Measurements from ENCODE around the gene LIMCH1.
"Not testable (repeated sequence)": the region's sequence is repeated elsewhere in the genome, so short reads cannot be mapped to it uniquely, and the experiment has no call there.

LIMCH1 gene

GRCh38 chr4:41639291-41639690, 101.3 kb downstream of the LIMCH1 start:
- no peak for FAIRE-seq
- DNase-seq (ENCODE audit: insufficient read length, low spot score): no peak

- FAIRE-seq (no peak), DNase-seq (ENCODE audit: insufficient read length, low spot score) (no peak)
Measured at GRCh38 chr4:41640906-41641305, 102.9 kb downstream of the LIMCH1 start.

DNA sequence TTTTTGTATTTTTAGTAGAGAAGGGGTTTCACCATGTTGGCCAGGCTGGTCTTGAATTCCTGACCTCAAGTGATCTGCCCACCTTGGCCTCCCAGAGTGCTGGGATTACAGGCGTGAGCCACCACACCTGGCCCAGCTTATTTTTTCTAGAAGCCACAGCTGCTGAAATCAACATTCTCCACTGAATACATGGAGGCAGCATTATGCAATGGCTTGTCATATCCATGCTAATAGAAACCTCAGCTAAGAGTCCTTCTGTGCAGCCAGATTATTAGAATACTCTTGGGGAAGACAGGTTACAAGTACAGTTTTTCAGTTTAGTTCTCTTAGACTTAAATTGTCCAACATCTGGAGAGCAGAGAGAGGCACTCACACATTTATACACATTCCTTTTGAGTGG, 104.8 kb downstream of the LIMCH1 start:
- not testable (repeated sequence) for DNase-seq (ENCODE audit: insufficient read length, low spot score); FAIRE-seq

DNA sequence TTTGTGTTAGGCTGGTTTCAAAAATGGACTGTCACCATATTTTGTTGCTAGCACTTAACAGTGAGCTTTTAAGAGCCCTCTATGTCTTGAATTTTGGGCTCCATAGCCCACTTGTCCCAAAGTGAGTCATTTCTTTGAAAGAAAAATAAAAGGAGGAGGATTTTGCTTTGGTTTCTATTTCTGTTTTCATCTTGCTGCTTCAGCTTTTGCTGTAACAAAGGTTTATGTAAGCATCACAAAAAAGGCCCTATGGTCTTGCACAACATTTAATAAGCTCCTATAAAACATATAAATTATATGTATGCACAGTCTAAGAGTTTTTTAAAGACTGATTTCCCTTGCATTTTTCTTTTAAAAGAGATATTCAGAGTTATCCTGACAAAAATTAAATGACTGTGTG, 105.4 kb downstream of the LIMCH1 start:
- DNase-seq (ENCODE audit: insufficient read length, low spot score): no peak
- FAIRE-seq: no peak

DNA sequence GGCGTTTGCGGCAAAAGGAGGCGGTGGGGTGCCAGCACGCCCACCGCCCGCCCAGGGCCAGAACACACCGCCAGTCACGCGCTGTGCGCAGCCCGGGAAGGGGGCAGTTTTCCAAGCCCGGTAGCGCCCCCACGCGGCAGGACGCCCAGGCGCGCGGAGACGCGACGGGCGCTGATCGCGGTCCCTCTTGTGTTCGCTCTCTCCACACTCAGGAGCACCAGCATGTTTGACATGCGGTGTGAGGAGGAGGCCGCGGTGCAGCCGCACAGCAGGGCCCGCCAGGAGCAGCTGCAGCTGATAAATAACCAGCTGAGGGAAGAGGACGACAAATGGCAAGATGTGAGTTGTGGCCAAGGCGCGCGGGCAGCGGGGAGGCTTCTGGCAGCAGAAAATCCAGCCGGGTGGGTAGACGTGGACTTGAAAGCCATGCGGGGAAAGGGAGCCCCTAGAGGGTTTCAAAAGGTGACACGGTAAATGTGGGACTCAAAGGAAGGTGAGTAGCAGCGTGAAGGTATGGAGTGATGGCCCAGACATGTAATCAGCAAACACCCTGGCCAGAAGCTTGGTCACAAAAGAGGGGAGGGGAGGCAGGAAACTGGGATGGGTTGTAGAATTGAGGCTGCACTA, 106.4 kb downstream of the LIMCH1 start:
- no peak for FAIRE-seq
- no peak for DNase-seq (ENCODE audit: insufficient read length, low spot score)

DNA sequence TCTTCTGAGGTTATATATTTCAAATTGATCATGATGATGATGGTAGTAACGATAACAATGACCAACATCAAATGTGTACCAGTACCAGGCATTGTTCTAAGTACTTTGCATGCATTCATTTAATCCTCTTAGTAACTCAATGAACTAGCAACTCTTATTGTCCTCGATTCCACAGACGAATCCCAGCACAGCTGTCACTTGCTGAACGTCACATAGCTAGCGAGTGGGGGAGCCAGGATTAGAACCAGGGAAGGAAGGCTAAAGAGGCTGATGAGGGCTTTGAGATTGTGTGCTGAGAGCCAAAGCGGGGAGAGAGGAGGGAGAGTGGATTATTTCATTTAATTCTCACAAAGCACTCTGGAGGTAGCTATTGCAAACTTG, 106.9 kb downstream of the LIMCH1 start:
- FAIRE-seq (peak; percentile 16), DNase-seq (ENCODE audit: insufficient read length, low spot score) (no peak)

DNA sequence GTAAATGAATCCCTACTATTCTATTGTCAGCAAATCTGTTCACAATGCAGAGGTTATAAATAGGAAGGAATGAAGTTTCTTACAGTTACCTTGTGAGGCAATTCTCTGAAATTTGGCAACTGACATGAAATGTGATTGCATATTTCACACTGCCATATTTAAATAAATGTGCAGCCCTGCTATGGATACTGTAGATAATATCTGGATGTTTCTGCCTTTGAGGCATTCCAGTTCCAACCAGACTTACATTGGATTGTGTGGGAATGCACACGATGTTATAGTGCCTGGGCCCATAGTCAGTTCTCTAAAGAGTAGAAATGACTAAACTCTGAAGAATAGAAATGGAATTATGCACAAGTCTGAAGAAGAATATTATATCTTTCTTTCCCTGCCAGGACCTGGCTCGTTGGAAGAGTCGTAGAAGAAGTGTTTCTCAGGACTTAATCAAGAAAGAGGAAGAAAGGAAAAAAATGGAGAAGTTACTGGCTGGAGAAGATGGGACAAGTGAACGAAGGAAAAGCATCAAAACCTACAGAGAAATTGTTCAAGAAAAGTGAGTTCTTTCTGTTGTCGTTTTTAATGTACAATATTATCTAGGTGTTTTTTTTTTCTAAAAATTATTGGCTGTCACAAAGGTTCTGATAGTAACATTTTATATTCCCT, 107.9 kb downstream of the LIMCH1 start:
- DNase-seq (ENCODE audit: insufficient read length, low spot score) (no peak), FAIRE-seq (no peak)

DNA sequence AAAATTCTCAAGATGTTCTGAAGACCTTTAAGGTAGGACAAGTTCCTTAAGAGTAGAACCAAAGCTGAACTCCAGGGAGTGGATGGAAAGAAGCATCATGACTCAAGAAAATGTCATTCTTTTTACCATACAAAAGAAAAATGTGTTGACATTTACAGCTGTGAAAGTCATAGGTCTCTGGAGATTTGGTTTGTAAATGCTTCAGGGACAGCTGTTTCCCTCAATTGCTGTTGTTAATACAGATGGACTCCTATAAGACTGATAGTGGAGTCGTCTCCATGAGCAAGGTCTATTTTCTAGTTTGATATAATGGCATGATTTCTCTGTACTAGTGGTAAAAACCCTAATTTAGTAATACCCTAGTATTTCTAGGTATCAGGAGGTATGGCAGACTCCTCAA, 108.9 kb downstream of the LIMCH1 start:
- no peak for DNase-seq (ENCODE audit: insufficient read length, low spot score)
- no peak for FAIRE-seq

- no peak for FAIRE-seq
- DNase-seq (ENCODE audit: insufficient read length, low spot score): no peak
Measured at GRCh38 chr4:41647383-41647782, 109.4 kb downstream of the LIMCH1 start.

DNA sequence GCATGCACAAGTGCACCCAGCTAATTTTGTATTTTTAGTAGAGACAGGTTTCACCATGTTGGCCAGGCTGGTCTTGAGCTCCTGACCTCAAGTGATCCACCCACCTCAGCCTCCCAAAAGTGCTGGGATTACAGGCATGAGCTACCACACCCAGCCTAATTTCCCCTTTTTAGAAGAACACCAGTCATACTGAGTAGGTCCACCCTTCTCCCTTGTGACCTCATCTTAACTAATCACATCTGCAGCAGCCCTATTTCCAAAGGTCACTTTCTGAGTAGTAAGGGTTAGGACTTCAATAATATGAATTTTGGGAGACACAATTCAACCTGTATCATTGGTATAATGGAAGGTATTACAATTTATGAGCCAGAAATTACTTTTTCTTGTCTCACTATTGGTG, 113.2 kb downstream of the LIMCH1 start:
- not testable (repeated sequence) for DNase-seq (ENCODE audit: insufficient read length, low spot score); FAIRE-seq

- DNase-seq (ENCODE audit: insufficient read length, low spot score) (no peak), FAIRE-seq (no peak)
Measured at GRCh38 chr4:41652971-41653370, 115.0 kb downstream of the LIMCH1 start.

GRCh38 chr4:41653523-41653922, 115.6 kb downstream of the LIMCH1 start:
- no peak for DNase-seq (ENCODE audit: insufficient read length, low spot score)
- FAIRE-seq: no peak

GRCh38 chr4:41655177-41655576, 117.2 kb downstream of the LIMCH1 start:
- DNase-seq (ENCODE audit: insufficient read length, low spot score): peak; percentile 53
- no peak for FAIRE-seq

DNA sequence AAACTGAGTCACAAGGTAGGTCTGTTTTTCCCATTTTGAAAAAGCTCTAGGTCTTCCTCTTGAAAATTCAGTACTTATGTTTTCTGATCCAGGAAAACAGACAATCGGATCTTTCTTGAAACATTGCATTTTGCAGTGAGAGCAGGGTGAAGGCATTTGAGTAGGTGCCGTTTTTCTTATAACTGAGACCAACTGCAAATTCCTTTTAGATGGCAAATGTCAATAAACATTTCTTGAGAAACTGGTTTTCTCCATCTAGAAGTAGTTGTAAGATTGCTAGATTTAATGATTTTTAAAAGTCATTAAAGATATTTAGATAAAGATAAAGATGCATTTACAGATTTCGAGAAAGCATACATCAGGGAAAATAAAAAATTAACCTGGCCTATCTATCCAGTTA, 118.1 kb downstream of the LIMCH1 start:
- FAIRE-seq (no peak), DNase-seq (ENCODE audit: insufficient read length, low spot score) (no peak)

- FAIRE-seq (peak; percentile 59), DNase-seq (ENCODE audit: insufficient read length, low spot score) (no peak)
Measured at GRCh38 chr4:41656572-41657520, 118.9 kb downstream of the LIMCH1 start.

GRCh38 chr4:41657561-41657960, 119.6 kb downstream of the LIMCH1 start:
- FAIRE-seq (no peak), DNase-seq (ENCODE audit: insufficient read length, low spot score) (no peak)

- DNase-seq (ENCODE audit: insufficient read length, low spot score): no peak
- FAIRE-seq: peak; percentile 23
Measured at GRCh38 chr4:41658163-41658562, 120.2 kb downstream of the LIMCH1 start.

DNA sequence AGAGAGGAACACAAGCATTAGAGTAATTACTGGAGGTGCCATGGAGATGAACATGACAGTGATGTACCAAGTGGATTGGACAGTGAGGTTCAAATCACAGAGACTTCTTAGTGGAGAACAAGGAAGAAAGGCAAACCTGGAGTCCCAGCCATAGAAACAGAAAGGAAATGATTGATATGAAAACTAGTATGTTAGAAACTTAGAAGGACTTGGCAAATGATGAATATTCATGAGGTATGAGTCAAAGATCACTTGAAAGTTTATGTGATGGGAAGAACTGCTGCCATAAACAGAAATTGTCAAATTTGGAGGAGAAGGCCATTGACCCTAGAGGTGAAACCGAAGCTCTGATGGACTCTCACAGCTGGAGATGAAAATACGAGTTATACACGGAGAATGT, 122.4 kb downstream of the LIMCH1 start:
- DNase-seq (ENCODE audit: insufficient read length, low spot score) (no peak), FAIRE-seq (no peak)

GRCh38 chr4:41661442-41662076, 123.6 kb downstream of the LIMCH1 start:
- no peak for FAIRE-seq
- DNase-seq (ENCODE audit: insufficient read length, low spot score): peak; percentile 52

DNA sequence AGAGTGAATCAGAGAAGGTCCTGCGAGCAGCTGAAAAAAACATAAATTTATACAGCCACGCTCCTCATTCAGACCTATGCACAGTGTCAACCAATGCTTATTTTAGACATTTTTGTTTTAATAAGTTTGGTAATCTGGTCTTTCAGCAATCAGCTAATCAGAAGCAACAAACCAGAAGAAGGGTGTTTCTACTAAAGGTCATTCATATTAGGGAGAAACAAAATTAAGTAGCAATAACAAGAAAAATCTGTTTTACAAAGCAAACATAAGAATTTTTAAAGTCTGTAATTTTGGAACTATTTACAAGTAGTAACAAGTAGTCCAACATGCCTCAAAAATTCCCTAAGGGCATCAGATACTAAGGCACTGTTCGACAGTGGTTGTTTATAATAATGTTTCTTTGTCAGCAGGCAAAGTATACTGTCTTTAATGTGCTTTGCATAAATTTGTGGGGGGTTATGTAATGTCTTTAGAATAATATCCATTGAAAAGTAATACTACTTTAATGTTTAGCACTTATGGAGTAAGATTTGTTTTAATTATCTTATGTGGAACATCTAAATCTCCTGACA, 127.8 kb downstream of the LIMCH1 start:
- FAIRE-seq: no peak
- DNase-seq (ENCODE audit: insufficient read length, low spot score): no peak

DNA sequence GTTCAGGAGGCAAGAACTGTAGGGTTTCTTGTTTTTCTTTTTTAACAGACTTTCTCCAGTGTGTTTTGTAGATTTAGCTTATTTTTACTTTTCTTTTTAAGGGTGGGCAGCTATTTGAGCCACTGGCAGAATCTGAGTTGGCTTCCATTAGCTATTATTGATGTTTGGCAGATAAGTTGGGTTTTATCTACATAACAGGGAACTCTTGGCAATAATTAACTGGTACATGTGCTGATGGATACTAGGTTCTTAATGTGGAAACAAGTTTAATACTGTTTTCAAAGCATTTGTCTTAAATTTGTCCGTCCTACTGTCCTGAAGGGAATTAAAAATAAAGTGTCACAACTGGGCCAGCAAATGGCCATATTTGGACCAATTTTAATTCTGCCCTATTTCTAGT, 130.1 kb downstream of the LIMCH1 start:
- FAIRE-seq (no peak), DNase-seq (ENCODE audit: insufficient read length, low spot score) (no peak)
